ENCODE data around the gene COP1.
"Not testable (repeated sequence)": the region's sequence is repeated elsewhere in the genome, so short reads cannot be mapped to it uniquely, and the experiment has no call there.

Gene COP1

GRCh38 chr1:176206961-176207902 is at the start of gene COP1:
Gene COP1 (minus strand): TSS chr1:176207286. CDS start chr1:176206978, 308 bp downstream.
- DNase-seq: peak; percentile 98

- DNase-seq: no peak
Observed at GRCh38 chr1:176252191-176252590, 45.1 kb upstream of the COP1 start.

- no peak for DNase-seq
Observed at GRCh38 chr1:176244851-176245250, 37.8 kb upstream of the COP1 start.

- DNase-seq: no peak
Observed at GRCh38 chr1:176243746-176244145, 36.7 kb upstream of the COP1 start.

- peak; percentile 86 for DNase-seq
Observed at GRCh38 chr1:176241385-176242015, 34.4 kb upstream of the COP1 start.

- DNase-seq: not testable (repeated sequence)
Observed at GRCh38 chr1:176233657-176234056, 26.6 kb upstream of the COP1 start.

- no peak for DNase-seq
Observed at GRCh38 chr1:176227579-176227978, 20.5 kb upstream of the COP1 start.

- DNase-seq: no peak
Observed at GRCh38 chr1:176225911-176226310, 18.8 kb upstream of the COP1 start.

GRCh38 chr1:176225479-176225875 is 18.4 kb upstream of the COP1 start:
- no peak for DNase-seq

- DNase-seq: no peak
Observed at GRCh38 chr1:176222196-176222595, 15.1 kb upstream of the COP1 start.

- DNase-seq: no peak
Observed at GRCh38 chr1:176220100-176220689, 13.1 kb upstream of the COP1 start.

- DNase-seq: no peak
Observed at GRCh38 chr1:176217461-176218099, 10.5 kb upstream of the COP1 start.

GRCh38 chr1:176216031-176216430 is 8.9 kb upstream of the COP1 start:
- DNase-seq: no peak

GRCh38 chr1:176211396-176212165 is 4.5 kb upstream of the COP1 start:
- peak; percentile 82 for DNase-seq

- no peak for DNase-seq
Observed at GRCh38 chr1:176208034-176208433, 948 bp upstream of the COP1 start.

- DNase-seq: peak; percentile 64
Observed at GRCh38 chr1:176206006-176206960, 803 bp downstream of the COP1 start.

GRCh38 chr1:176205332-176205914 is 1.7 kb downstream of the COP1 start:
- peak; percentile 73 for DNase-seq

GRCh38 chr1:176204655-176205054 is 2.4 kb downstream of the COP1 start:
- DNase-seq: not testable (repeated sequence)

GRCh38 chr1:176203735-176204134 is 3.4 kb downstream of the COP1 start:
- DNase-seq: no peak

GRCh38 chr1:176201568-176201967 is 5.5 kb downstream of the COP1 start:
- no peak for DNase-seq

GRCh38 chr1:176199707-176200106 is 7.4 kb downstream of the COP1 start:
- no peak for DNase-seq

Data from inflammatory macrophage treated with lipopolysaccharide for 4 hours (primary cell).